Skeletal muscle cell (primary cell): ENCODE measurements around the gene SSTR5.
"Not testable (repeated sequence)": the region's sequence is repeated elsewhere in the genome, so short reads cannot be mapped to it uniquely, and the experiment has no call there.

ENCODE experiments used
- DNase-seq: peaks from one replicate; pipeline ENCODE4 v3.0.0-alpha.2; 2010; ENCODE audit warnings: low read depth
- H3K4me3 ChIP-seq: 2 replicates; pipeline ENCODE4 v1.5.1; 2011; ENCODE audit warnings: low read depth, mild to moderate bottlenecking, control low read depth, low read length, moderate library complexity

SSTR5 gene

GRCh38 chr16:1082952-1083675, 10.6 kb downstream of the SSTR5 start:
- no peak for DNase-seq
- no peak overlapping the region for H3K4me3 ChIP-seq

GRCh38 chr16:1084971-1085370, 12.4 kb downstream of the SSTR5 start:
- no peak overlapping the region for H3K4me3 ChIP-seq
- DNase-seq: no peak

- not testable (repeated sequence) for H3K4me3 ChIP-seq, DNase-seq
Measured at GRCh38 chr16:1086443-1086842, 13.9 kb downstream of the SSTR5 start.

- DNase-seq: no peak
- H3K4me3 ChIP-seq: no peak overlapping the region
Measured at GRCh38 chr16:1088295-1089170, 16.0 kb downstream of the SSTR5 start.

GRCh38 chr16:1089439-1089821, 16.9 kb downstream of the SSTR5 start:
- DNase-seq: no peak

GRCh38 chr16:1089822-1090619, 17.5 kb downstream of the SSTR5 start:
- H3K4me3 ChIP-seq: no peak overlapping the region
- no peak for DNase-seq

More at GRCh38 chr16:1089439-1089821, 16.9 kb downstream of the SSTR5 start:
- H3K4me3 ChIP-seq: no peak overlapping the region

GRCh38 chr16:1090620-1091587, 18.4 kb downstream of the SSTR5 start:
- H3K4me3 ChIP-seq: no peak overlapping the region
- DNase-seq: no peak

- H3K4me3 ChIP-seq: no peak overlapping the region
- DNase-seq: no peak
Measured at GRCh38 chr16:1091992-1092552, 19.5 kb downstream of the SSTR5 start.

- not testable (repeated sequence) for H3K4me3 ChIP-seq, DNase-seq
Measured at GRCh38 chr16:1092685-1093283, 20.2 kb downstream of the SSTR5 start.

- no peak for DNase-seq
- no peak overlapping the region for H3K4me3 ChIP-seq
Measured at GRCh38 chr16:1093284-1094123, 21.0 kb downstream of the SSTR5 start.

- DNase-seq: no peak
- H3K4me3 ChIP-seq: no peak overlapping the region
Measured at GRCh38 chr16:1094124-1094479, 21.6 kb downstream of the SSTR5 start.

- H3K4me3 ChIP-seq: no peak overlapping the region
Measured at GRCh38 chr16:1094601-1095449, 22.3 kb downstream of the SSTR5 start.

GRCh38 chr16:1095450-1096168, 23.1 kb downstream of the SSTR5 start:
- no peak overlapping the region for H3K4me3 ChIP-seq
- DNase-seq: no peak

More at GRCh38 chr16:1094601-1095449, 22.3 kb downstream of the SSTR5 start:
- no peak for DNase-seq

GRCh38 chr16:1096169-1097082, 23.9 kb downstream of the SSTR5 start, which contains the start of gene C1QTNF8:
Gene C1QTNF8 (minus strand): TSS chr16:1096244. CDS start chr16:1094922, 1,322 bp downstream.
- no peak for DNase-seq
- H3K4me3 ChIP-seq: no peak within 1 kb of the TSS

- H3K4me3 ChIP-seq: no peak overlapping the region
- no peak for DNase-seq
Measured at GRCh38 chr16:1097156-1097555, 24.6 kb downstream of the SSTR5 start.
